ENCODE results near the gene MSL3B.

DNA sequence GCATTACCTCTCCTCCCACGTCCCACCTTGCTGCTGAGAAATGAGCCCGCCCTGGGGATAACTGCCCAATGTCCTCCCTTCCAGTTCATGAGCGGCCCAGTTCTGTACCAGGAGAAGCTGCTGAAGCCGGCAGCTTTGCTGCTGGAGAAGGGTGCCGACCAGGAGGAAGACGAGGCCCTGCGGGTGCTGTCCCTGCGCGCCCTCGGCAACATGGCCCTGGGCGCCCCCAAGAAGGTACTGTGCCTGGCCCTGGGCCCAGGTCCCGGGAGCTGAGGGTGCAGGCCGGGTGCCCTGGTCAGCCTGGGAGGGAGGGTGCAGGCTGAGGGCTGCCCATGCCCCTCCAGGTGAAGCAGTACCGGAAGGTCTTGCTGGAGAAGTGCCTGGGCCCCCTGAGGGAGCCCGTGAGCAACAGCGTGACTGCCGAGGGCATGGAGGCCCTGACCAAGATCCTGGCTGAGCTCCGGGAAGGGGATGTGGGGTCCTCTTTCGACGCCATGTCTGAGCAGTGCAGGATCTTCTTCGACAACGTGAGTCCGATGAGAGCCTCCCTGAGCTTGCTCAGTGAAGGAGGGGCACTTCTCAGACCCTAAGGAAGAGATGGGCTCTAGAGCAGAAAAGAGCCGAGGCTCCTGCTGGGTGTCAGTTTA, 39.5 kb downstream of the MSL3B start:
- no peak for TF ChIP-seq RXRA (IDR thresholded peaks at IDR 0.05)
- TF ChIP-seq, protein P1, sequence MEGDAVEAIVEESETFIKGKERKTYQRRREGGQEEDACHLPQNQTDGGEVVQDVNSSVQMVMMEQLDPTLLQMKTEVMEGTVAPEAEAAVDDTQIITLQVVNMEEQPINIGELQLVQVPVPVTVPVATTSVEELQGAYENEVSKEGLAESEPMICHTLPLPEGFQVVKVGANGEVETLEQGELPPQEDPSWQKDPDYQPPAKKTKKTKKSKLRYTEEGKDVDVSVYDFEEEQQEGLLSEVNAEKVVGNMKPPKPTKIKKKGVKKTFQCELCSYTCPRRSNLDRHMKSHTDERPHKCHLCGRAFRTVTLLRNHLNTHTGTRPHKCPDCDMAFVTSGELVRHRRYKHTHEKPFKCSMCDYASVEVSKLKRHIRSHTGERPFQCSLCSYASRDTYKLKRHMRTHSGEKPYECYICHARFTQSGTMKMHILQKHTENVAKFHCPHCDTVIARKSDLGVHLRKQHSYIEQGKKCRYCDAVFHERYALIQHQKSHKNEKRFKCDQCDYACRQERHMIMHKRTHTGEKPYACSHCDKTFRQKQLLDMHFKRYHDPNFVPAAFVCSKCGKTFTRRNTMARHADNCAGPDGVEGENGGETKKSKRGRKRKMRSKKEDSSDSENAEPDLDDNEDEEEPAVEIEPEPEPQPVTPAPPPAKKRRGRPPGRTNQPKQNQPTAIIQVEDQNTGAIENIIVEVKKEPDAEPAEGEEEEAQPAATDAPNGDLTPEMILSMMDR (IDR thresholded peaks at IDR 0.05; ENCODE audit: low read depth, low read length, missing input control), result no peak
- TF ChIP-seq RAD21 (IDR thresholded peaks at IDR 0.05), result no peak
- TF ChIP-seq, protein P2, sequence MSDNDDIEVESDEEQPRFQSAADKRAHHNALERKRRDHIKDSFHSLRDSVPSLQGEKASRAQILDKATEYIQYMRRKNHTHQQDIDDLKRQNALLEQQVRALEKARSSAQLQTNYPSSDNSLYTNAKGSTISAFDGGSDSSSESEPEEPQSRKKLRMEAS (IDR thresholded peaks at IDR 0.05), result no peak
- TF ChIP-seq NR2F2 (IDR thresholded peaks at IDR 0.05), result no peak
- no peak for TF ChIP-seq JUND (IDR thresholded peaks at IDR 0.05)
